ENCODE results near the gene TBC1D5.

Gene TBC1D5

DNA sequence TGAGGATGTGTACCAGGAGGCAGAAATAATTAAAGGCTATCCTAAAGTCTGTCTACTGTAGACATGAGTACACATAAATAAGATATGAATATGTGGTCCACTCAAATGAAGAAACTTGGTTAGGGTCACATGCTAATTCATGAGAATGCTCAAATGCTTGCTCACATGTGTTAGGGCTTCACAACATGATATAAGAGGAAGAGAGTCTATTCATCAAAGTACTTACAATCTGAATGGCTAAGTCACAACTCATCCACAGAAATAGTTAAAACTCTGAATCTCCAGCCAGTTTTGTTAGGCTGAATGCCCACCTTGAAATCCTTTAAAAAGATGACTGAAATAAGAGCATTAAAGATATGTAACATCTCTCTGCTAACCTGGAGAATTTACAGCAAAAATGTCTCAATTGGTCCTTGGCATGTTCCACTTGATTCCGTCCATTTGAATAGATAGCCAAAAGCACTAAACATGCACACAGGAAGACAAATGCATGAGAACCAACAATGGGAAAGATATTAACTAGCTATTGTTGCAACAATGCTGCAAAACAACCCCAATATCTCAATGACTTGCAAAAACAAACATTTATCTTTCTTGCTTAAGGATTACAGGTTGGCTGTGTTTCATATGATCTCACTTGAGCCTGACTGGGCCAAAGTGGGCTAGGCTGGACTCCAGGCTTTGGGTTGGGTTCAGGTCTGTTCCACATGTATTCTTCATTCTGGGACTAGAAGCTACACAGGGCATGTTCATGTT is 10.6 kb upstream of the TBC1D5 start:
- Histone ChIP-seq H3K9ac (ENCODE audit: insufficient read length) (no peak overlapping the region), H3K4me3 (no peak overlapping the region), H3K27ac (no peak overlapping the region), H3K36me3 (ENCODE audit: insufficient read depth, low read length) (no peaks in the 10 kb centered on the region), H3K9me3 (ENCODE audit: low read depth, low read length) (no peaks in the 10 kb centered on the region)
- no peak for DNase-seq (ENCODE audit: low read depth, low spot score)
- TF ChIP-seq POLR2AphosphoS5 (IDR thresholded peaks at IDR 0.05; ENCODE audit: borderline replicate concordance, low read depth, low read length) (no peak), EZH2 (IDR thresholded peaks at IDR 0.05) (no peak), FOXP2 (optimal IDR thresholded peaks at IDR 0.05; ENCODE audit: control extremely low read depth, extremely low read length, insufficient read depth) (no peak)

DNA sequence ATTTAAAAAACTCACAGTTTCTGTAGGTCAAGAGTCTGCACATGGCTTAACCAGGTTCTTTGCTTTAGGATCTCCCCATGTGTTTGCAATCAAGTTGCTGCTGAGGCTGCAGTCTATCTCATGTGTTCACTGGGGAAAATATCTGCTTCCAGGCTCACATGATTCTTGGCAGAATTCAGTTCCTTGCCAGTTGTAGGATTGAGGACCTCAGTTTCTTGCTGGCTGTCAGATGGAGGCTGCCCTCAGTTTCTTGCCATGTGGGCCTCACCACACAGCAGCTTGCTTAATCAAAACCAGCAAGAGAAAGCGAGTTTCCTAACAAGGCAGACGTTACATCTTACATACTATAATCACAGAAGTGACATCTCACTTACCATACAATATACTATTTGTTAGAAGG is 10.0 kb upstream of the TBC1D5 start:
- H3K9me3 ChIP-seq (ENCODE audit: low read depth, low read length) = no peaks in the 10 kb centered on the region
- no peak for DNase-seq (ENCODE audit: low read depth, low spot score)
- no peak overlapping the region for H3K27ac ChIP-seq
- H3K4me3 ChIP-seq = no peak overlapping the region
- no peak overlapping the region for H3K9ac ChIP-seq (ENCODE audit: insufficient read length)
- H3K36me3 ChIP-seq (ENCODE audit: insufficient read depth, low read length) = no peaks in the 10 kb centered on the region
- no peak for TF ChIP-seq FOXP2 (optimal IDR thresholded peaks at IDR 0.05; ENCODE audit: control extremely low read depth, extremely low read length, insufficient read depth)
- TF ChIP-seq POLR2AphosphoS5 (IDR thresholded peaks at IDR 0.05; ENCODE audit: borderline replicate concordance, low read depth, low read length) = no peak
- no peak for TF ChIP-seq EZH2 (IDR thresholded peaks at IDR 0.05)

DNA sequence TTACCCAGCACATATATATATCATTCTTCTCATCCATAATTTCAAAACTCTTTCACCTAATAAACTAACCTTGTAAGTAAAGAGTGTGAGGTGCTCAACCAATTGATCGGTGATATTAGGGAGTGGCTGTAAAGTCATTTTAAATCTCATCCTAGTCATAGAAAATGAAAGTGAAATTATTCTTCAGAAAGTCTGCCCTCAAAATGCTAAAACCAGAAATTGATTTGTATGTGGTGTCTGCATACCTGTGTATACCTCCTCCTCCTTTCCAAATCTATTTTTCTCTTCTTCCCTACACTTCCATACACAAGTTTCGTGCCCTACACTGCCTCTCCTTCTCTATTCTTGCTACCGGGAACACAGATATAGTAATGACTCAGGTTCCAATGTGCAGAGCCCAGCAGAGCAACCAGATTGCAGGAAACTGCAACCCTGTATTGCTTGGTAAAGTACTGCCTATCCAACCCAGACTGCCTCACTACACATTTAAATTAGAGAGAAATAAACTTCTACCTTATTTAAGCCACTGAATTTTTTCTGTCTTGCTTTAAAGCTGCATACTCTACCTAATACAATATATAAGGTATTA is 7.4 kb upstream of the TBC1D5 start:
- Histone ChIP-seq H3K4me3 (no peak overlapping the region), H3K9ac (ENCODE audit: insufficient read length) (no peak overlapping the region), H3K9me3 (ENCODE audit: low read depth, low read length) (no peaks in the 10 kb centered on the region)

DNA sequence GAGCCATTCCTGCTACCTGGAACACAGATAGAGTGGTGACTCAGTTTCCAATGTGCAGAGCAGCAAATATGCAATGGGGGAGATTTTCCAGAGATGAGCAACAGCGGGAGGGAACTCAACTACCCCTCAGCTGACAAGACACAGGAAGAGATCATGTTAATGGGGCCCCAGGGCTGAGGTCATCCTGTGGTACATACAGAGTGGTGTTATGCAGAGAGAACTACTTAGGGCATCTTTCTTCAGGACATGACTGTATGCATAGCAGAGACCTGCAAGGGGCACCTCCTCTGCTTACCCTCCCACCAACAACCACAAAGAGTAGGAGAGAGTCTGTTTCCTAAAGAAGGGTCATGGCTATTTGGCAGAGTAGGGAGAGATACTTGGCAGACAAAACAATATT is 6.8 kb upstream of the TBC1D5 start:
- no peaks in the 10 kb centered on the region for H3K36me3 ChIP-seq (ENCODE audit: insufficient read depth, low read length)
- H3K9ac ChIP-seq (ENCODE audit: insufficient read length) = no peak overlapping the region
- no peak overlapping the region for H3K27ac ChIP-seq
- H3K9me3 ChIP-seq (ENCODE audit: low read depth, low read length) = no peaks in the 10 kb centered on the region
- no peak for DNase-seq (ENCODE audit: low read depth, low spot score)
- no peak overlapping the region for H3K4me3 ChIP-seq
- no peak for TF ChIP-seq EZH2 (IDR thresholded peaks at IDR 0.05)
- no peak for TF ChIP-seq FOXP2 (optimal IDR thresholded peaks at IDR 0.05; ENCODE audit: control extremely low read depth, extremely low read length, insufficient read depth)
- no peak for TF ChIP-seq POLR2AphosphoS5 (IDR thresholded peaks at IDR 0.05; ENCODE audit: borderline replicate concordance, low read depth, low read length)

More for the DNA sequence above, 7.4 kb upstream of the TBC1D5 start:
- DNase-seq (ENCODE audit: low read depth, low spot score) = no peak
- TF ChIP-seq EZH2 (IDR thresholded peaks at IDR 0.05) (no peak), FOXP2 (optimal IDR thresholded peaks at IDR 0.05; ENCODE audit: control extremely low read depth, extremely low read length, insufficient read depth) (no peak), POLR2AphosphoS5 (IDR thresholded peaks at IDR 0.05; ENCODE audit: borderline replicate concordance, low read depth, low read length) (no peak)
- Histone ChIP-seq H3K36me3 (ENCODE audit: insufficient read depth, low read length) (no peaks in the 10 kb centered on the region), H3K27ac (no peak overlapping the region)

DNA sequence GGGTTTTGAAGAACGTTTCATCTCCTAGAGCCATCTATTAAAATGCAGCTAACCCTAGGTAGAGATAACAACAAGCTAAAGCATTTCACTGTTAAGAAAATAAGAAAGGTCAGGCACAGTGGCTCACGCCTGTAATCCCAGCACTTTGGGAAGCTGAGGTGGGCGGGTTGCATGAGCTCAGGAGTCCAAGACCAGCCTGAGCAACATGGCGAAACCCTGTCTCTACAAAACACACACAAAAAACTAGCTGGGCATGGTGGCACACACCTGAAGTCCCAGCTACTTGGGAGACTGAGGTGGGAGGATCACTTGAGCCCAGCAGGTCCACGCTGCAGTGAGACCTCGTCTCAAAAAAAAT is 5.4 kb upstream of the TBC1D5 start:
- TF ChIP-seq POLR2AphosphoS5 (IDR thresholded peaks at IDR 0.05; ENCODE audit: borderline replicate concordance, low read depth, low read length) = no peak
- TF ChIP-seq FOXP2 (optimal IDR thresholded peaks at IDR 0.05; ENCODE audit: control extremely low read depth, extremely low read length, insufficient read depth) = no peak
- no peak for TF ChIP-seq EZH2 (IDR thresholded peaks at IDR 0.05)
- no peak for DNase-seq (ENCODE audit: low read depth, low spot score)
- H3K27ac ChIP-seq = no peak overlapping the region
- no peak overlapping the region for H3K9ac ChIP-seq (ENCODE audit: insufficient read length)
- no peak overlapping the region for H3K4me3 ChIP-seq
- no peaks in the 10 kb centered on the region for H3K9me3 ChIP-seq (ENCODE audit: low read depth, low read length)
- no peaks in the 10 kb centered on the region for H3K36me3 ChIP-seq (ENCODE audit: insufficient read depth, low read length)

DNA sequence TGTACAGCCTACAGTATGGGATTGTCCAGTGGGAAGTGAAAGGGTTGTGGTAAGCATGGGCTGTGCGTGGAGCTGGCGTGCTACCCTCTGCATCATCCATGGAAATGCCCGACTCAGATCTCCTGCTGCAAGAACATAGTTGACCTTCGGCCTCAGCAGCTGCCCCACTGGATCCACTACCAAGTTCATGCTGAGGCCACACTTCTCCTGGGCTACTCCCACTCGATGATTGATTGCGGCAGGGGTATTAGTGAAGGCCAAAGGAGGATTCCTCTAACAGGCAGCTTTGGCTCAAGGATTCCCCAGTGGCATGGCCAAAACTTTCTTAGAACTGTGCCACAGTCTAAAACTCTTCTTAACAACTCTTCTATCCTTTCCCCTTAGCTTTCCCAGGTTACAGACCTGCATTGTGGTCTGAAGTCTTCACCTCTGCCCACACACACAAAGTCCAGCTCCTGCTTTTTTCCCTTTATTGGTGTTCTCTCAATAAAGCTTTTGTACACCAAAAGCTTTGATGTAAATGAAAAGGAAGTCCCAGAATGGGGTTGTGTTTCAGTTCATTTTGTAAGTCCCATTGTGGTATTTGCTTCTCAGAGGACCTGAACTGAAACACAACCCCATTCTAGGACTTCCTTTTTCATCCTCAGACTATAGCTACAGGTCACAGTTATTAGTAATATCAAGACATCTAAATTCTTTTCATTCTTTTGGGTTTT is 4.9 kb upstream of the TBC1D5 start:
- H3K4me3 ChIP-seq = no peak overlapping the region
- no peak overlapping the region for H3K9ac ChIP-seq (ENCODE audit: insufficient read length)
- DNase-seq (ENCODE audit: low read depth, low spot score) = no peak
- no peaks in the 10 kb centered on the region for H3K36me3 ChIP-seq (ENCODE audit: insufficient read depth, low read length)
- no peak for TF ChIP-seq FOXP2 (optimal IDR thresholded peaks at IDR 0.05; ENCODE audit: control extremely low read depth, extremely low read length, insufficient read depth)
- no peak for TF ChIP-seq EZH2 (IDR thresholded peaks at IDR 0.05)
- TF ChIP-seq POLR2AphosphoS5 (IDR thresholded peaks at IDR 0.05; ENCODE audit: borderline replicate concordance, low read depth, low read length) = no peak
- no peaks in the 10 kb centered on the region for H3K9me3 ChIP-seq (ENCODE audit: low read depth, low read length)
- no peak overlapping the region for H3K27ac ChIP-seq

DNA sequence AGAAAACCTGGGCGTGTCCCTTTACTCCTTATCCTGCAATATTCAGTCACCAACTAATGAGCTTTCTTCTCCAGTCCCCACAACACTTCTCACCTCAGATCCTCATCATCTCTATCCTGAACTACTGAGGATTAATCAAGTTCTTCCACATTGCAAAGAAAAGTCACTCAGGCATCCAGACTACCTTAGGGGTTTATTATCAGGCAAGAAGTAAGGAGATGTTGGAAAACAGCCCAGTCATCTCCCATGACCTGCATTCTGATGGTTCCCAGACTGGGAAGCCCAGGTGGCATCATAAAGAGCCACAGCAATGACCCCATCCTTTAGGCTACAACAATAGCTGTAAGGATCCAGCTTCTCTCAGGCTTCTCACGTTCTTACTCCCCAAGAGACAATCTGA is 3.5 kb upstream of the TBC1D5 start:
- no peak overlapping the region for H3K4me3 ChIP-seq
- no peak overlapping the region for H3K27ac ChIP-seq
- H3K9me3 ChIP-seq (ENCODE audit: low read depth, low read length) = no peaks in the 10 kb centered on the region
- TF ChIP-seq POLR2AphosphoS5 (IDR thresholded peaks at IDR 0.05; ENCODE audit: borderline replicate concordance, low read depth, low read length) (no peak), EZH2 (IDR thresholded peaks at IDR 0.05) (no peak), FOXP2 (optimal IDR thresholded peaks at IDR 0.05; ENCODE audit: control extremely low read depth, extremely low read length, insufficient read depth) (no peak)
- H3K36me3 ChIP-seq (ENCODE audit: insufficient read depth, low read length) = no peaks in the 10 kb centered on the region
- DNase-seq (ENCODE audit: low read depth, low spot score) = no peak
- H3K9ac ChIP-seq (ENCODE audit: insufficient read length) = no peak overlapping the region

DNA sequence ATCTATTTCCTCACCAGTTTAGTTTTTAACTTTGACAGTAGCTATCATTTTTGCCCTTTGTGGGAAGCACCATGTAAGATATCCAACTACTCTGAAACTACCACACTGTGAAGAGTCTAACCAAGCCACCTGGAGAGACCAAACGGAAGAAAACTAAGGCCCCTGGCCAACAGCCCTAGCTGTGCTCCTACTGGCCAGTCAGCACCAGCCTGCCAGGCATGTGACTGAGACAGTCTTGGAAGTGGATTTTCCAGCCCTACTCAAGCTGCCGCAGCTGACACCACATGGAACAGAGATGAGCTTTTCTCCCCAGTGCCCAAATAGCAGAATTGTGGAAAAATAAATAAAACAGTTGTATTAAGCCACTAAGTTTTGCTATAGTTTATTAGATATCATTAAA is 2.9 kb upstream of the TBC1D5 start:
- Histone ChIP-seq H3K36me3 (ENCODE audit: insufficient read depth, low read length) (no peaks in the 10 kb centered on the region), H3K9me3 (ENCODE audit: low read depth, low read length) (no peaks in the 10 kb centered on the region), H3K9ac (ENCODE audit: insufficient read length) (no peak overlapping the region), H3K27ac (no peak overlapping the region), H3K4me3 (no peak overlapping the region)
- DNase-seq (ENCODE audit: low read depth, low spot score) = no peak
- TF ChIP-seq POLR2AphosphoS5 (IDR thresholded peaks at IDR 0.05; ENCODE audit: borderline replicate concordance, low read depth, low read length) = no peak
- no peak for TF ChIP-seq FOXP2 (optimal IDR thresholded peaks at IDR 0.05; ENCODE audit: control extremely low read depth, extremely low read length, insufficient read depth)
- no peak for TF ChIP-seq EZH2 (IDR thresholded peaks at IDR 0.05)
